ENCODE measurements around the gene RPP25.

- TF ChIP-seq POLR2AphosphoS5 (IDR thresholded peaks at IDR 0.05; ENCODE audit: low read depth, low read length) (no peak), POLR2A (IDR thresholded peaks at IDR 0.05; ENCODE audit: low read depth, low read length) (no peak), SPI1 (IDR thresholded peaks at IDR 0.05; ENCODE audit: low read depth, low read length) (no peak), TAF1 (IDR thresholded peaks at IDR 0.05; ENCODE audit: low read depth, low read length) (no peak)
Measured at GRCh38 chr15:74960995-74961588, 4.5 kb upstream of the RPP25 start.
